H9 (cell line): ENCODE data around the gene MATN1. TPM values are rescaled to one million over a fixed set of nuclear protein-coding genes. Genes with fewer than 3 reads are reported as not detected.

Experiments used
- DNase-seq: peaks from one replicate; pipeline ENCODE4 v3.0.0-alpha.2; 2017
- H2AFZ ChIP-seq: one replicate; pipeline ENCODE4 v1.6.1; 2013; ENCODE audit warnings: mild to moderate bottlenecking, low read length, control low read depth, moderate library complexity
- H2AK5ac ChIP-seq: 2 replicates; pipeline ENCODE4 v1.6.1; 2013; ENCODE audit warnings: low read length, control low read depth, mixed read lengths; ENCODE audit not compliant: insufficient read length
- H2BK120ac ChIP-seq: one replicate; pipeline ENCODE4 v1.6.1; 2013; ENCODE audit warnings: low read depth, mild to moderate bottlenecking, low read length, control low read depth, inconsistent platforms; ENCODE audit not compliant: poor library complexity, severe bottlenecking
- H2BK12ac ChIP-seq: 2 replicates; pipeline ENCODE4 v1.6.1; 2013; ENCODE audit warnings: low read length, control low read depth, mixed read lengths, low read depth; ENCODE audit not compliant: insufficient read length
- H2BK15ac ChIP-seq: 2 replicates; pipeline ENCODE4 v1.6.1; 2013; ENCODE audit warnings: low read depth, low read length, control low read depth
- H2BK20ac ChIP-seq: one replicate; pipeline ENCODE4 v1.6.1; 2013; ENCODE audit warnings: low read depth, mild to moderate bottlenecking, low read length, control low read depth, inconsistent platforms; ENCODE audit not compliant: poor library complexity, severe bottlenecking
- H2BK5ac ChIP-seq: 2 replicates; pipeline ENCODE4 v1.6.1; 2013; ENCODE audit warnings: low read length, control low read depth, mixed read lengths; ENCODE audit not compliant: insufficient read length
- H3K14ac ChIP-seq: 2 replicates; pipeline ENCODE4 v1.6.1; 2013; ENCODE audit warnings: low read length, control low read depth; ENCODE audit not compliant: insufficient read depth
- H3K18ac ChIP-seq: 2 replicates; pipeline ENCODE4 v1.6.1; 2013; ENCODE audit warnings: low read depth, mild to moderate bottlenecking, mixed read lengths, low read length, control low read depth; ENCODE audit not compliant: insufficient read length
- H3K23ac ChIP-seq: 2 replicates; pipeline ENCODE4 v1.6.1; 2013; ENCODE audit warnings: low read length, control low read depth, mixed read lengths, low read depth; ENCODE audit not compliant: insufficient read length
- H3K23me2 ChIP-seq: 2 replicates; pipeline ENCODE4 v1.6.1; 2013; ENCODE audit warnings: low read depth, mild to moderate bottlenecking, mixed read lengths, low read length, control low read depth; ENCODE audit not compliant: insufficient read length, poor library complexity, severe bottlenecking
- H3K27ac ChIP-seq: 2 replicates; pipeline ENCODE4 v1.5.1; 2013; ENCODE audit warnings: low read length, control low read depth, mixed read lengths, low read depth; ENCODE audit not compliant: insufficient read length
- H3K27me3 ChIP-seq: 2 replicates; pipeline ENCODE4 v1.6.1; 2013; ENCODE audit warnings: low read length, control low read depth, inconsistent platforms; ENCODE audit not compliant: insufficient read depth
- H3K4ac ChIP-seq: 2 replicates; pipeline ENCODE4 v1.6.1; 2013; ENCODE audit warnings: low read depth, mild to moderate bottlenecking, control low read depth, inconsistent platforms, low read length, moderate library complexity
- H3K4me1 ChIP-seq: 2 replicates; pipeline ENCODE4 v1.6.1; 2013; ENCODE audit warnings: low read length, control low read depth, inconsistent platforms; ENCODE audit not compliant: insufficient read depth
- H3K4me2 ChIP-seq: 2 replicates; pipeline ENCODE4 v1.6.1; 2013; ENCODE audit warnings: low read length, control low read depth, mixed read lengths; ENCODE audit not compliant: insufficient read length, insufficient read depth
- H3K56ac ChIP-seq: 2 replicates; pipeline ENCODE4 v1.6.1; 2013; ENCODE audit warnings: low read depth, mild to moderate bottlenecking, mixed read lengths, low read length, control low read depth; ENCODE audit not compliant: insufficient read length
- H3K79me1 ChIP-seq: 2 replicates; pipeline ENCODE4 v1.6.1; 2013; ENCODE audit warnings: low read depth, mild to moderate bottlenecking, moderate library complexity, low read length, control low read depth, inconsistent platforms; ENCODE audit not compliant: insufficient read depth, poor library complexity, severe bottlenecking
- H3K79me2 ChIP-seq: 2 replicates; pipeline ENCODE4 v1.6.1; 2013; ENCODE audit warnings: low read length, control low read depth, inconsistent platforms; ENCODE audit not compliant: insufficient read depth
- H3K9ac ChIP-seq: 2 replicates; pipeline ENCODE4 v1.6.1; 2013; ENCODE audit warnings: low read length, control low read depth, mixed read lengths; ENCODE audit not compliant: insufficient read length; ENCODE audit errors: extremely low read depth
- H3K9me3 ChIP-seq: one replicate; pipeline ENCODE4 v1.6.1; 2013; ENCODE audit warnings: low read depth, low read length, inconsistent platforms; ENCODE audit not compliant: control insufficient read depth
- H3T11ph ChIP-seq: one replicate; pipeline ENCODE4 v1.6.1; 2013; ENCODE audit warnings: mild to moderate bottlenecking, low read length, control low read depth, inconsistent platforms
- H4K20me1 ChIP-seq: one replicate; pipeline ENCODE4 v1.6.1; 2013; ENCODE audit not compliant: control insufficient read depth, insufficient read length, insufficient read depth
- H4K5ac ChIP-seq: 2 replicates; pipeline ENCODE4 v1.6.1; 2013; ENCODE audit warnings: low read depth, mild to moderate bottlenecking, mixed read lengths, low read length, control low read depth; ENCODE audit not compliant: insufficient read length
- H4K8ac ChIP-seq: replicated peaks from 2 replicates; pipeline ENCODE4 v1.6.1; 2013; ENCODE audit warnings: low read length, control low read depth, mixed read lengths, low read depth; ENCODE audit not compliant: insufficient read length
- H4K91ac ChIP-seq: 2 replicates; pipeline ENCODE4 v1.6.1; 2013; ENCODE audit warnings: low read depth, mild to moderate bottlenecking, moderate library complexity, mixed read lengths, low read length, control low read depth; ENCODE audit not compliant: insufficient read length
- H3K27ac Mint-ChIP-seq, 3 experiments: 2 replicates in 2 of 3; 3 replicates in 1 of 3; pipeline ENCODE4 v1.8.0; 2020 to 2021; ENCODE audit warnings: mixed read lengths in 3 of 3, mild to moderate bottlenecking in 1 of 3, moderate library complexity in 1 of 3
- H3K27me3 Mint-ChIP-seq: 2 replicates; pipeline ENCODE4 v1.8.0; 2021; ENCODE audit warnings: low read depth, mild to moderate bottlenecking, moderate library complexity, mixed read lengths
- H3K36me3 Mint-ChIP-seq, 3 experiments: 2 replicates in 2 of 3; 3 replicates in 1 of 3; pipeline ENCODE4 v1.8.0; 2020 to 2021; ENCODE audit warnings: low read depth in 3 of 3, mixed read lengths in 3 of 3; ENCODE audit not compliant: insufficient read depth in 1 of 3
- H3K4me1 Mint-ChIP-seq, 2 experiments: 2 replicates each; pipeline ENCODE4 v1.8.0; 2020; ENCODE audit warnings: mixed read lengths in 2 of 2
- H3K4me3 Mint-ChIP-seq, 2 experiments: 2 replicates in 1 of 2; 3 replicates in 1 of 2; pipeline ENCODE4 v1.8.0; 2020 to 2021; ENCODE audit warnings: mild to moderate bottlenecking in 2 of 2, mixed read lengths in 2 of 2, moderate library complexity in 1 of 2
- H3K9me3 Mint-ChIP-seq, 2 experiments: 2 replicates in 1 of 2; 3 replicates in 1 of 2; pipeline ENCODE4 v1.8.0; 2020; ENCODE audit warnings: mild to moderate bottlenecking in 2 of 2, mixed read lengths in 2 of 2, moderate library complexity in 1 of 2
- WGBS: extraction: QIAGEN DNeasy Blood & Tissue Kit; methylation state at CpG from one replicate; pipeline ENCODE4 v1.1.7; 2013; ENCODE audit warnings: missing lambda C conversion rate, low lambda C conversion rate, mixed read lengths; ENCODE audit not compliant: insufficient read length; ENCODE audit errors: extremely low coverage; 5-methylcytosine and 5-hydroxymethylcytosine counted together
- total RNA-seq: library from RNA; stranded (reverse); gene quantifications from 2 replicates; pipeline ENCODE4 v1.2.1, GENCODE V29; 2021
- TF ChIP-seq, protein P1 (sequence below): fragments of 200-600 bp; sonication (generic); conservative IDR thresholded peaks from 3 replicates; pipeline ENCODE4 v1.8.0; 2021; ENCODE audit warnings: antibody characterized with exemption, mild to moderate bottlenecking

The MATN1 gene
- total RNA-seq, 1 experiment from 2014 or later = not detected

DNA sequence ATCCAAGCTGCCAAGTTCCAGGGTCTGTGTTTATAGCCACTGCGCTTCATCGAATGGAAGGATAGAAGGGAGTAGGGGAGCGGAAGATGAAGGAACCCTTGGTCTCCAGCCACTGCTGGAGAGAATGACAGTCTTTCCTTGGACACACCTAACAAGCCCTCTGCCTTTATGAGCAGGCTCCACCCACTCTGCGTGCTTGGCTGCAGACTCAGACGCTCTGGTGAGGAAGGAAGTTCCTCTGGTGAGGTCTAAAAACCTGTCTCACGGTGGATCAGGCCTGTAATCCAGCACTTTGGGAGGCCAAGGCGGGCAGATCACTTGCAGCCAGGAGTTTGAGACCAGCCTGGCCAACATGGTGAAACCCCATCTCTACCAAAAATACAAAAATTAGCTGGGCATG is 55.4 kb downstream of the MATN1 start:
- H3K18ac ChIP-seq = no peak overlapping the region
- no peak overlapping the region for H3K9ac ChIP-seq
- H2BK120ac ChIP-seq = no peak overlapping the region
- no peak overlapping the region for H2BK12ac ChIP-seq
- H3K27me3 ChIP-seq = no peaks in the 10 kb centered on the region
- Mint-ChIP-seq H3K4me3 (no peak overlapping the region; a peak in 1 of 5 replicates), H3K27me3 (no peaks in the 10 kb centered on the region; the same call in 1 of the 2 replicates), H3K36me3 (no peaks in the 10 kb centered on the region), H3K27ac (no peak overlapping the region), H3K4me1 (peaks cover 2 to 19% of the 10 kb centered on the region in 2 experiments), H3K9me3 (no peaks in the 10 kb centered on the region)
- H2BK15ac ChIP-seq = no peak overlapping the region
- H3K23me2 ChIP-seq = no peaks in the 10 kb centered on the region
- no peaks in the 10 kb centered on the region for H4K20me1 ChIP-seq
- H3K4me1 ChIP-seq = no peaks in the 10 kb centered on the region
- no peaks in the 10 kb centered on the region for H3K79me2 ChIP-seq
- no CpG with 5 or more reads among the region's 7 CpGs for WGBS
- no peaks in the 10 kb centered on the region for H3K79me1 ChIP-seq
- H4K91ac ChIP-seq = no peak overlapping the region
- no peak overlapping the region for H4K8ac ChIP-seq
- no peak overlapping the region for H3K23ac ChIP-seq
- no peak overlapping the region for H4K5ac ChIP-seq
- no peak overlapping the region for H2BK20ac ChIP-seq
- no peak overlapping the region for H2AFZ ChIP-seq
- no peak overlapping the region for H3K4ac ChIP-seq
- no peak overlapping the region for H3K4me2 ChIP-seq
- H2AK5ac ChIP-seq = no peak overlapping the region
- H2BK5ac ChIP-seq = no peak overlapping the region
- no peak for DNase-seq
- H3K56ac ChIP-seq = no peak overlapping the region
- H3K9me3 ChIP-seq = no peaks in the 10 kb centered on the region
- TF ChIP-seq, protein P1, sequence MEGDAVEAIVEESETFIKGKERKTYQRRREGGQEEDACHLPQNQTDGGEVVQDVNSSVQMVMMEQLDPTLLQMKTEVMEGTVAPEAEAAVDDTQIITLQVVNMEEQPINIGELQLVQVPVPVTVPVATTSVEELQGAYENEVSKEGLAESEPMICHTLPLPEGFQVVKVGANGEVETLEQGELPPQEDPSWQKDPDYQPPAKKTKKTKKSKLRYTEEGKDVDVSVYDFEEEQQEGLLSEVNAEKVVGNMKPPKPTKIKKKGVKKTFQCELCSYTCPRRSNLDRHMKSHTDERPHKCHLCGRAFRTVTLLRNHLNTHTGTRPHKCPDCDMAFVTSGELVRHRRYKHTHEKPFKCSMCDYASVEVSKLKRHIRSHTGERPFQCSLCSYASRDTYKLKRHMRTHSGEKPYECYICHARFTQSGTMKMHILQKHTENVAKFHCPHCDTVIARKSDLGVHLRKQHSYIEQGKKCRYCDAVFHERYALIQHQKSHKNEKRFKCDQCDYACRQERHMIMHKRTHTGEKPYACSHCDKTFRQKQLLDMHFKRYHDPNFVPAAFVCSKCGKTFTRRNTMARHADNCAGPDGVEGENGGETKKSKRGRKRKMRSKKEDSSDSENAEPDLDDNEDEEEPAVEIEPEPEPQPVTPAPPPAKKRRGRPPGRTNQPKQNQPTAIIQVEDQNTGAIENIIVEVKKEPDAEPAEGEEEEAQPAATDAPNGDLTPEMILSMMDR = no peak
- H3K27ac ChIP-seq = no peak overlapping the region
- H3K14ac ChIP-seq = no peak overlapping the region
- no peak overlapping the region for H3T11ph ChIP-seq
